ENCODE results near the gene AKR1B15.
"Not testable (repeated sequence)": the region's sequence is repeated elsewhere in the genome, so short reads cannot be mapped to it uniquely, and the experiment has no call there.

AKR1B15 gene

GRCh38 chr7:134558370-134558769 lies 9.5 kb downstream of the AKR1B15 start:
- Mint-ChIP-seq H3K27ac (no peak overlapping the region), H3K27me3 (no peaks in the 10 kb centered on the region), H3K36me3 (ENCODE audit: low read depth) (no peaks in the 10 kb centered on the region), H3K4me3 (no peak overlapping the region), H3K9me3 (peaks cover 15% of the 10 kb centered on the region), H3K4me1 (ENCODE audit: low read depth) (peaks cover 7% of the 10 kb centered on the region)
- intact Hi-C loops (cut with micrococcal nuclease), result no loop called here

- H3K27me3 Mint-ChIP-seq; H3K36me3 Mint-ChIP-seq (ENCODE audit: low read depth); H3K4me1 Mint-ChIP-seq (ENCODE audit: low read depth); H3K4me3 Mint-ChIP-seq; intact Hi-C loops (cut with micrococcal nuclease); H3K27ac Mint-ChIP-seq: not testable (repeated sequence)
- peaks cover 15% of the 10 kb centered on the region for H3K9me3 Mint-ChIP-seq
These were observed 12.7 kb downstream of the AKR1B15 start for GRCh38 chr7:134561616-134562015.

DNA sequence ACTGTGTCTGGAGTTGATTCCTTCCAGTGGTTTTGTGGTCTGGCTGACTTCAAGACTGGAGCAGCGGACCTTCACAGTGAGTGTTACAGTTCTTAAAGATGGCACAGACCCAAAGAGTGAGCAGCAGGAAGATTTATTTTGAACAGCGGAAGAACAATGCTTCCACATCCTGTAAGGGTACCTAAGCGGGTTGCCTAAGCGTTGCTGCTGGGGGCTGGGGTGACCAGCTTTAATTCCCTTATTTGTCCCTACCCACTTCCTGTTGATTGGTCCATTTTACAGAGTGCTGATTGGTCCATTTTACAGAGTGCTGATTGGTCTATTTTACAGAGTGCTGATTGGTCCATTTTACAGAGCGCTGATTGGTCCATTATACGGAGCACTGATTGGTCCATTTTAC lies 13.2 kb downstream of the AKR1B15 start:
- intact Hi-C loops (cut with micrococcal nuclease), result no loop called here
- Mint-ChIP-seq H3K4me1 (ENCODE audit: low read depth) (peaks cover 7% of the 10 kb centered on the region), H3K4me3 (no peak overlapping the region), H3K9me3 (peaks cover 15% of the 10 kb centered on the region), H3K27ac (no peak overlapping the region), H3K36me3 (ENCODE audit: low read depth) (no peaks in the 10 kb centered on the region), H3K27me3 (peaks cover 4% of the 10 kb centered on the region)

DNA sequence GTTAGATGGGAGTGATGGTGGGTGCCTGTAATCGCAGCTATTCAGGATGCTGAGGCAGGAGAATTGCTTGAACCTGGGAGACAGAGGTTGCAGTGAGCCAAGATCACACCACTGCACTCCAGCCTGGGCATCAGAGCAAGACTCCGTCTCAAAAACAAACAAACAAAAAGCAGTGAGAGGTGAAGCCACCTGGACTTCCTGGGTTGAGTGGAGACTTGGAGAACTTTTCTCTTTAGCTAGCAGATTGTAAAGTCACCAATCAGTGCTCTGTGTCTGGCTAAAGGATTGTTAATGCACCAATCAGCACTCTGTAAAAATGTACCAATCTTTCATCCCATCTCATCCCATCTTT lies 14.5 kb downstream of the AKR1B15 start:
- H3K36me3 Mint-ChIP-seq (ENCODE audit: low read depth), result not testable (repeated sequence)

GRCh38 chr7:134565643-134566136 lies 16.8 kb downstream of the AKR1B15 start:
- no peak overlapping the region for H3K4me3 Mint-ChIP-seq
- peaks cover 4% of the 10 kb centered on the region for H3K27me3 Mint-ChIP-seq
- intact Hi-C loops (cut with micrococcal nuclease), result no loop called here
- peaks cover 7% of the 10 kb centered on the region for H3K4me1 Mint-ChIP-seq (ENCODE audit: low read depth)
- H3K9me3 Mint-ChIP-seq, result peaks cover 27% of the 10 kb centered on the region
- H3K36me3 Mint-ChIP-seq (ENCODE audit: low read depth), result no peaks in the 10 kb centered on the region
- H3K27ac Mint-ChIP-seq, result no peak overlapping the region

More for the DNA sequence above, 14.5 kb downstream of the AKR1B15 start:
- H3K27ac Mint-ChIP-seq; H3K4me3 Mint-ChIP-seq; H3K4me1 Mint-ChIP-seq (ENCODE audit: low read depth); intact Hi-C loops (cut with micrococcal nuclease); H3K27me3 Mint-ChIP-seq: not testable (repeated sequence)
- H3K9me3 Mint-ChIP-seq, result peaks cover 15% of the 10 kb centered on the region

GRCh38 chr7:134567368-134567767 lies 18.5 kb downstream of the AKR1B15 start:
- peaks cover 4% of the 10 kb centered on the region for H3K27me3 Mint-ChIP-seq
- no peak overlapping the region for H3K27ac Mint-ChIP-seq
- H3K4me3 Mint-ChIP-seq, result no peak overlapping the region
- peaks cover 24% of the 10 kb centered on the region for H3K9me3 Mint-ChIP-seq
- H3K4me1 Mint-ChIP-seq (ENCODE audit: low read depth), result peaks cover 7% of the 10 kb centered on the region
- intact Hi-C loops (cut with micrococcal nuclease), result no loop called here
- no peaks in the 10 kb centered on the region for H3K36me3 Mint-ChIP-seq (ENCODE audit: low read depth)

DNA sequence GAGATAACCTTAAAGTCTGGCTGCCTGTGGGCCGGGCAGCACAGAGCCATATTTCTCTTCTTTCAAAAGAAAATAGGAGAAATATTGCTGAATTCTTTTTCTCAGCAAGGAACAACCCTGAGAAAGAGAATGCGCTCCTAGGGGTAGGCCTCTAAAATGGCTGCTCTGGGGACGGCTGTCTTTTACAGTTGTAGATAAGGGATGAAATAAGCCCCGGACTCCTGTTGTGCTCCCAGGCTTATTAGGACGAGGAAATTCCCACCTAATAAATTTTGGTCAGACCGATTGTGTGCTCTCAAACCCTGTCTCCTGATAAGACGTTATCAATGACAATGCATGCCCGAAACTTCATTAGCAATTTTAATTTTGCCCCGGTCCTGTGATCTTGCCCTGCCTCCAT lies 21.1 kb downstream of the AKR1B15 start:
- H3K27me3 Mint-ChIP-seq; H3K4me3 Mint-ChIP-seq; H3K4me1 Mint-ChIP-seq (ENCODE audit: low read depth); H3K36me3 Mint-ChIP-seq (ENCODE audit: low read depth); intact Hi-C loops (cut with micrococcal nuclease); H3K27ac Mint-ChIP-seq: not testable (repeated sequence)
- peaks cover 14% of the 10 kb centered on the region for H3K9me3 Mint-ChIP-seq

DNA sequence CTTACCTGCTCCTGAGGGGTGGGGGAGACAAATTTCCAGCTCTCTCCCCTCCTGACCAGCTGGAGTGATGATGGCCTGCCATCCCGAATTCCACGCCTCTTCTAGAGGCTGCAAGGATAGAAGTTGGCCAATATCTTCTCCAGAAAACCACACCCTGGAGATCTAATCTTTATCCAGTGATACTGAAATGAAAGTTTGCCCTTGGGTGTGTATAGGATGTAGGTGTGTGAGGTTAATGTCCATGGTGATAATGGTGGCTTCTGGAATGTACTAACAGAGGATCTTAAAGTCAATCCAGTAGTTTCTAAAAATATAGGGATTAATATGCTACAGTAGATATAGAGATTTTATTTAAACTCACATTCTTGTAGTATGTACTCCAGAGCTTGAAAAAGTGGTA lies 22.2 kb downstream of the AKR1B15 start:
- H3K27ac Mint-ChIP-seq, result no peak overlapping the region
- no peaks in the 10 kb centered on the region for H3K4me1 Mint-ChIP-seq (ENCODE audit: low read depth)
- H3K27me3 Mint-ChIP-seq, result no peaks in the 10 kb centered on the region
- intact Hi-C loops (cut with micrococcal nuclease), result no loop called here
- H3K4me3 Mint-ChIP-seq, result no peak overlapping the region
- H3K9me3 Mint-ChIP-seq, result peaks cover 14% of the 10 kb centered on the region
- H3K36me3 Mint-ChIP-seq (ENCODE audit: low read depth), result no peaks in the 10 kb centered on the region

DNA sequence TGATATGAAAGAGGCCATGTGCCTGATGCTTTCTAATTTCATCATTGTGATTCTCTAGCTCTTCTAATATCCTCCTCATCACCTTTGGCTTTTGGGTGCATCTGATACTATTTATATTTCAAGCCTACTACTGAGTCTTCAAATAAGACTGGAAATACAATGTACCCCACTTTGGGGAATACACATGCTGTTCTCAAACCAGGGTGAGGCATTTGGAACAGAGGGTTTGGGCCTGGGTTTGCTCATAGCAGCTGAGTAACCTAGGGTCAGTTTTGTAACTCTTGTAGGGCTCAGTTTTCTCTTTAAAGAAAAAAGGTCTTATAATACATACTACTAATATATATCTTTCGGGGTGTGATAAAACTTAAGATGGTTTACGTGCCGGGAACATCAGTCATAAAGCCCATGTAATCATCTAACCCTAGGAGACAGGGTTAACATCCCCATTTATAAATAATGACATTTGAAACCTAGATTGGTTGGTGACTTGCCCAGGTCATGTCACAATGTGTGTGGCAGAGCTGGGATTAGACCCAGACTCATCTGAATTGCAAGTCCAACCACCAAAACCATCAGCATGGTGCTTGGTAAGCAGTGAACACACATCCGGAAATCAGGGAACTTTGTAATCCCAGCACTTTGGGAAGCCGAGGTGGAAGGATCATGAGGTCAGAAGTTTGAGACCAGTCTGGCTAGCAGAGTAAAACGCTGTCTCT lies 23.0 kb downstream of the AKR1B15 start:
- Mint-ChIP-seq H3K36me3 (ENCODE audit: low read depth) (no peaks in the 10 kb centered on the region), H3K27ac (no peak overlapping the region), H3K4me3 (no peak overlapping the region), H3K9me3 (peaks cover 14% of the 10 kb centered on the region), H3K4me1 (ENCODE audit: low read depth) (no peaks in the 10 kb centered on the region), H3K27me3 (no peaks in the 10 kb centered on the region)
- intact Hi-C loops (cut with micrococcal nuclease), result no loop called here

DNA sequence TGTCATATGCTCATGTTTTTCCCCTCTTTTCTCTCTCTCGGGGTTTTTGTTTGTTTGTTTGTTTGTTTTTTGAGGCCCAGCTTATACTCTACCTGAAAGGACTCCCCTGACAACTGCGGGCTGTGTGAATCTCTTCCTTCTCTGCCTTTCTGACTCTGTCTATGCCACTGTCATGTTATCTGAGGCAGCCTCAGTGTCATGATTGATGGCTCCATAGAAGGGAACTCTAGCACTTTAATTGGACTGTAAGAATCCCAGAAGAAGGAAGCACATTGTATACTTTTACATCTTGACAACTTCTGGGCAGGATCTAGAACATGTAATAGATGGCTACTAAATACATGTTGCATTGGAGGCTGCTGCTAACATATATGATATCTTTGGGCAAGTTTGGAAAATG lies 25.4 kb downstream of the AKR1B15 start:
- Mint-ChIP-seq H3K36me3 (ENCODE audit: low read depth) (no peaks in the 10 kb centered on the region), H3K4me3 (no peak overlapping the region), H3K9me3 (peaks cover 14% of the 10 kb centered on the region), H3K27ac (no peak overlapping the region), H3K4me1 (ENCODE audit: low read depth) (no peaks in the 10 kb centered on the region), H3K27me3 (peaks cover 3% of the 10 kb centered on the region)
- intact Hi-C loops (cut with micrococcal nuclease), result no loop called here

DNA sequence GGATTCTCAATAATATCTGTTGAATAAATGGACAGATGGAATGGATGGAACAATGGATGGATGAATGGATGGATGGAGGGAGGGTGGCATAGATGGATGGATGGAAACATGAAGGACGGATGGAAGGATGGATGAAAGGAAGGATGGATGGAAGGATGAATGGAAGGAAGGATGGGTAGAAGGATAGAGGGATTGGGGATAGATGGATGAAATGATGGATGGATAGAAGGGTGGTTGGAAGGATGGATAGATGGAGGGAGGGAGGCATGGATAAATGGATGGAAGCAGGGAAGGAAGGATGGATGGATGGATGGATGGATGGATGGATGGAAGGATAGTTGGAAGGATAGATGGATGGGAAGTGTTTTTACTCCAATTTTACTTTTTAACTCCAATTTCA lies 35.4 kb downstream of the AKR1B15 start:
- Mint-ChIP-seq H3K27ac (no peak overlapping the region), H3K9me3 (no peaks in the 10 kb centered on the region), H3K36me3 (ENCODE audit: low read depth) (no peaks in the 10 kb centered on the region), H3K4me3 (no peak overlapping the region), H3K4me1 (ENCODE audit: low read depth) (no peaks in the 10 kb centered on the region), H3K27me3 (peaks cover 5% of the 10 kb centered on the region)
- intact Hi-C loops (cut with micrococcal nuclease), result no loop called here

DNA sequence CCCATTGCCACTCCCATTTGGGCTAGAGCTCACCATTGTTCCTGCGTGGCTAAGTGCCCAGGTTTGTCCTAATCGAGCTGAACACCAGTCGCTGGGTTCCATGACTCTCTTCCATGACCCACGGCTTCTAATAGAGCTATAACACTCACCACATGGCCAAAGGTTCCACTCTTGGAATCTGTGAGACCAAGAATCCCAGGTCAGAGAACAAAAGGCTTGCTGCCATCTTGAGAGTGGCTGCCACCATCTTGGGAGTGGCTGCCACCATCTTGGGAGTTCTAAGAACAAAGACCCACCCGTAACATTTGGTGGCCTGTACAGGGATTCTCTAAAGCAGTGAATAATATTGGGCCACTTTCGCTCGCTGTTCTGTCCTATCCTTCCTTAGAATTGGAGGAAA lies 37.0 kb downstream of the AKR1B15 start:
- Mint-ChIP-seq H3K27ac (no peak overlapping the region), H3K9me3 (no peaks in the 10 kb centered on the region), H3K4me1 (ENCODE audit: low read depth) (no peaks in the 10 kb centered on the region), H3K36me3 (ENCODE audit: low read depth) (no peaks in the 10 kb centered on the region), H3K27me3 (peaks cover 5% of the 10 kb centered on the region), H3K4me3 (no peak overlapping the region)
- intact Hi-C loops (cut with micrococcal nuclease), result no loop called here

- Mint-ChIP-seq H3K4me1 (ENCODE audit: low read depth) (no peaks in the 10 kb centered on the region), H3K36me3 (ENCODE audit: low read depth) (no peaks in the 10 kb centered on the region), H3K4me3 (no peak overlapping the region), H3K9me3 (peaks cover 11% of the 10 kb centered on the region), H3K27ac (no peak overlapping the region), H3K27me3 (peaks cover 4% of the 10 kb centered on the region)
- intact Hi-C loops (cut with micrococcal nuclease), result no loop called here
These were observed 38.8 kb downstream of the AKR1B15 start for GRCh38 chr7:134587750-134588149.

- no peak overlapping the region for H3K27ac Mint-ChIP-seq
- H3K27me3 Mint-ChIP-seq, result no peaks in the 10 kb centered on the region
- H3K4me1 Mint-ChIP-seq (ENCODE audit: low read depth), result peaks cover 7% of the 10 kb centered on the region
These were observed 40.6 kb downstream of the AKR1B15 start for GRCh38 chr7:134589491-134589941.

More at GRCh38 chr7:134589491-134589941, 40.6 kb downstream of the AKR1B15 start:
- no peaks in the 10 kb centered on the region for H3K36me3 Mint-ChIP-seq (ENCODE audit: low read depth)
- H3K4me3 Mint-ChIP-seq, result no peak overlapping the region
- H3K9me3 Mint-ChIP-seq, result peaks cover 11% of the 10 kb centered on the region
- intact Hi-C loops (cut with micrococcal nuclease), result no loop called here
